GM21360 (cell line): ENCODE measurements around the gene PPM1F.
"Not testable (repeated sequence)": the region's sequence is repeated elsewhere in the genome, so short reads cannot be mapped to it uniquely, and the experiment has no call there.

ENCODE experiments used
- ATAC-seq: cut with Tn5 transposase; IDR thresholded peaks from one replicate; pipeline ENCODE4 v1.9.1; 2021; ENCODE audit warnings: mild to moderate bottlenecking, moderate library complexity; ENCODE audit not compliant: unreplicated experiment

Gene PPM1F

DNA sequence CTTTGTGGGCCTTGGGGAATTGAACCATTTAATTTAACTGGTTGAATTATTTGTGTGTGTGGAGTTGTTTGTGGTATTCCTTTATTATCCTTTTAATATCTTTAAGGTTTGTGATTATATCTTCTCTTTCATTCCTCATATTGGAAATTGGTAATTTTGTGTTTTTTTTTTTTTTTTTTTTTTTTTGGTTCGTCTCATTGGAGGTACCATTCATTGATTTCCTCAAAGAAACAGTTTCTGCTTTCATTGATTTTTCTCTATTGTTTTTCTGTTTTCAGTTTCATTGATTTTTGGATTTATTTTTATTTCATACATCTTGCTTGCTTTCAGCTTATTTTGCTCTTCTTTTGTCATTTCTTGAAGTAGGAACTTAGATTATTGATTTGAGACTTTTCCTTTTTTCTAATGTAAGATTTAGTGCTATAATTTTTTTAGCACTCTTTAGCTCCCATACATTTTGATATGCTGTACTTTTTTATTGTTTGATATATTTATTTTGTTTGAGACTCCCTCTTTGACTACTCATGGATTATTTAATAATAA, 54.2 kb downstream of the PPM1F start:
- ATAC-seq = no peak

DNA sequence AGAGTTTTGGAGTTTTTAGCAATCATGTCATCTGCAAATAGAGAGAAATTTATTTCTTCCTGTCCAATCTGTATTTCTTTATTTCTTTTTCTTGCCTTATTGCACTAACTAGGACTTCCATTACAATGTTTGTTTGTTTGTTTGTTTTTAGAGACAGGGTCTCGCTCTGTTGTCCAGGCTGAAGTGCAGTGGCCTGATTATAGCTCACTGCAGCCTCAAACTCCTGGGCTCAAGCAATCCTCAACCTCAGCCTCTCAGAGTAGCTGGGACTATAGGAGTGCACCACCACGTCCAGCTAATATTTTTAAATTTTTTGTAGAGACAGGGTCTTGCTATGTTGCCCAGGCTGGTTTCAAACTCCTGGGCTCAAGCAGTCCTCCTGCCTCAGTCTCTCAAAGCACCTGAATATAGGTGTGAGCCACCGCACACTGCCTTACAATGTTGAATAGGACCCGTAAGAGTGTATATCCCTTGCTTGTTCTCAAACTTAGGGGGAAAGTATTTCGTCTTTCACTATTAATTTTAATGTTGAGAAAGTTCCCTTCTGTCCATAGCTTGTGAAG, 55.6 kb downstream of the PPM1F start:
- ATAC-seq = no peak

DNA sequence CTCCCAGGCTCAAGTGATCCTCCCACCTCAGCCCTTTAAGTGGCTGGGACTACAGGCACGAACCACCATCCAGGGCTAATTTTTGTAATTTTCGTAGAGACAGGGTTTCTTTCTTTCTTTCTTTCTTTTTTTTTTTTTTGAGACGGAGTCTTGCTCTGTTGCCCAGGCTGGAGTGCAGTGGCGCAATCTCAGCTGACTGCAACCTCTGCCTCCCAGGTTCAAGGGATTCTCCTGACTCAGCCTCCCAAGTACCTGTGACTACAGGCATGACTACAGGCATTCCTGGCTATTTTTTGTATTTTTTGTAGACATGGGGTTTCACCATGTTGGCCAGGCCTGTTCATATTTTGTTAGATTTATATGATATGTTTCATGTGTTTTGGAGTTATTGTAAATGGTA, 56.4 kb downstream of the PPM1F start:
- not testable (repeated sequence) for ATAC-seq

DNA sequence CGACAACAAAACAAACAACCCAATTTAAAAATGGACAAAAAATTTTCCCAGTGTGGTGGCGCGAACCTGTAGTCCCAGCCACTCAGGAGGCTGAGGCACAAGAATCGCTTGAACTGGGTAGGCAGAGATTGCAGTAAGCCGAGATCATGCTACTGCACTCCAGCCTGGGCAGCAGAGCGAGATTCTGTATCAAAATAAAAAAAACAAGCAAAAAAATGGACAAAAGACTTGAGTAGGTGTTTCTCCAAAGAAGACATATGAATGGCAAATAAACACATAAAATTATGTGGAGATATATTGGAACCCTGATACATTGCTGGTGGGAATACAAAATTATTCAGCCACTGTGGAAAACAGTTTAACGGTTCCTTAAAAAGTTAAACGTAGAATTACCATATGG, 57.8 kb downstream of the PPM1F start:
- no peak for ATAC-seq

DNA sequence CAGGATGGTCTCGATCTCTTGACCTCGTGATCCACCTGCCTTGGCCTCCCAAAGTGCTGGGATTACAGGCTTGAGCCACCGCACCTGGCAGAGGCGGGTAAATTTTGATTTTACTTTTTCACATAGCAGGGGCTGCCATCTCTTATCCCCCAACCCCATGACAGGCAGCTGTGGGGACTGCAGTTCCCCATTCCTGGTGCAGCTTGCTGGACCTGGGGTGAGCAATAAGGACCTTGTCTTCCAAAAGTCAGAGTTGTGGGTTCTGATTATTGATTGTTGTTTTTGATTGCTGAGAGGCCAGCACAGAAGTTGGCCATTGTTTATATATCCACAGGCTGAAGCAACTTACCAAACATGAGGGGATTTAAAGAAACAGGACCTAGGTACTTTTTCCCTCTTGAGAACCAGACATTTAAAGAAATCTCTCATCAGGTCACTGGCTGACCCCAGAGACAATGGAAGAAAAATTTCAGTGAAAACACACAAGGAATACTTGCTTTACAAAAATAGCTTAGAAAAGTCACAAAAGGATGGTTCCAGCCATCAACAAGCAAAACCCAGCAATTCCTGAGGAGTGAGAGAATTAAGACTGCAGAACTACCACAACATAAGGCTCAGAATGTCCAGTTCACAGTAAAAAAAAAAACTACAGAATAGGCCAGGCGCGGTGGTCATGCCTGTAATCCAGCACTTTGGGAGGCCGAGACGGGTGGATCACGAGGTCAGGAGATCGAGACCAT, 63.2 kb downstream of the PPM1F start:
- ATAC-seq = no peak

DNA sequence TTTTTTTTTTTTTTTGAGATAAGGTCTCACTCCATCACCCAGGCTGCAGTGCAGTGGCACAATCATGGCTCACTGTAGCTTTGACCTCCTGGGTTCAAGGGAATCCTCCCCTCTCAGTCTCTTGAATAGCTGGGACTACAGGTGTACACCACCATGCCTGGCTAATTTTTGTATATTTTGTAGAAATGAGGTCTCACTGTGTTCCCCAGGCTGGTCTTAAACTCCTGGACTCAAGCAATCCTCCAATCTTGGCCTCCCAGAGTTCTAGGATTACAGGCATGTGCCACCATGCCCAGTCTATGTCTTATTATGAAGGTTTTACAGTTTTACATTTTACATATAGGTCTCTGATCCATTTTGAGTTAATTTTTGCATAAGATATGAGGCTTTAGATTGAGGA, 64.8 kb downstream of the PPM1F start:
- no peak for ATAC-seq

DNA sequence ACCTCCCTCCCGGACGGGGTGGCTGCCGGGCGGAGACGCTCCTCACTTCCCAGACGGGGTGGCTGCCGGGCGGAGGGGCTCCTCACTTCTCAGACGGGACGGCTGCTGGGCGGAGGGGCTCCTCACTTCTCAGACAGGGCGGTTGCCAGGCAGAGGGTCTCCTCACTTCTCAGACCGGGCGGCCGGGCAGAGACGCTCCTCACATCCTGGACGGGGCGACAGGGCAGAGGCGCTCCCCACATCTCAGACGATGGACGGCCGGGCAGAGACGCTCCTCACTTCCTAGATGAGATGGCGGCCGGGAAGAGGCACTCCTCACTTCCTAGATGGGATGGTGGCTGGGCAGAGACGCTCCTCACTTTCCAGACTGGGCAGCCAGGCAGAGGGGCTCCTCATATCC, 68.7 kb downstream of the PPM1F start:
- ATAC-seq = not testable (repeated sequence)

DNA sequence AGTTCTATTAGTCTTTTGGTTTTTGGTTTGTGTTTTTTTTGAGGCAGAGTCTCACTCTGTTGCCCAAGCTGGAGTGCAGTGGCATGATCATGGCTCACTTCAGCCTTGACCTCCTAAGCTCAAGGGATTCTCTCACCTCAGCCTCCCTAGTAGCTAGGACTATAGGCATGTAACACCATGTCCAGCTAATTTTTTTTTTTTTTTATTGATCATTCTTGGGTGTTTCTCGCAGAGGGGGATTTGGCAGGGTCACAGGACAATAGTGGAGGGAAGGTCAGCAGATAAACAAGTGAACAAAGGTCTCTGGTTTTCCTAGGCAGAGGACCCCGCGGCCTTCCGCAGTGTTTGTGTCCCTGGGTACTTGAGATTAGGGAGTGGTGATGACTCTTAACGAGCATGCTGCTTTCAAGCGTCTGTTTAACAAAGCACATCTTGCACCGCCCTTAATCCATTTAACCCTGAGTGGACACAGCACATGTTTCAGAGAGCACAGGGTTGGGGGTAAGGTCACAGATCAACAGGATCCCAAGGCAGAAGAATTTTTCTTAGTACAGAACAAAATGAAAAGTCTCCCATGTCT, 69.8 kb downstream of the PPM1F start:
- ATAC-seq = not testable (repeated sequence)

DNA sequence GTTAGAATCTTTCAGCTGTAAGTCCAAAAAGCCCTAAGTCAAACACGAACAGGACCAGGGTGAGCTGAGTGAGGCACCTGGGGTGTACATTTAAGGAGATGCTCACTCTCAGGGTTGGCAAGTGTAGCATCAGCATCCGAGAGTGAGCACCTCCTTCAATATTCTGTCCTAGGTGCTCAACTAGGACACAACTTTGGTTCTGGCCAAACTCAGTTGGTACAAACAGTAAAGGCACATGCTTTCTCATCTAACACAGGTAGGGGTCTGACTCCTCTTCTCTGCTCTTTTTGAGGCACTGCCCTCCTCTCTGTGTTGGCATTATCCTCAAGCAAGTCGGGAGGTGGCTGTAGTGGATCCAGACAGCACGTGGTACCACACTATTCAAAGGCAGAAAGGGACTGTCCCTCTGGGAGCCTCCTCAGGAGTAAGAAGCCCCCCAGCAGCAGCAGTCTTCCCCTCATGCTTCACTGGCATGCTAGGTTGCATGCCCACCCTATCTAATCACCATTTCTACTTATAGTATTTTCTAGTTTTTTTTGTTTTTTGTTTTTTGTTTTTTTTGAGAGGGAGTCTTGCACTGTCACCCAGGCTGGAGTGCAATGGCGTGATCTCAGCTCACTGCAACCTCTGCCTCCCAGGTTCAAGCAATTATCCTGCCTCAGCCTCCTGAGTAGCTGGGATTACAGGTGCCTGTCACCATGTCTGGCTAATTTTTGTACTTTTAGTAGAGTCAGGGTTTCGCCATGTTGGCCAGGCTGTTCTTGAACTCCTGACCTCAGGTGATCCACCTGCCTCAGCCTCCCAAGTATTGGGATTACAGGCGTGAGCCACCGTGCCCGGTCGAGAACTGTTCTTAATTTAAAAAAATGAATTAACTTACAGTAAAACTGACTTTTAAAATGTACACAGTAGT, 70.6 kb downstream of the PPM1F start:
- ATAC-seq = no peak

DNA sequence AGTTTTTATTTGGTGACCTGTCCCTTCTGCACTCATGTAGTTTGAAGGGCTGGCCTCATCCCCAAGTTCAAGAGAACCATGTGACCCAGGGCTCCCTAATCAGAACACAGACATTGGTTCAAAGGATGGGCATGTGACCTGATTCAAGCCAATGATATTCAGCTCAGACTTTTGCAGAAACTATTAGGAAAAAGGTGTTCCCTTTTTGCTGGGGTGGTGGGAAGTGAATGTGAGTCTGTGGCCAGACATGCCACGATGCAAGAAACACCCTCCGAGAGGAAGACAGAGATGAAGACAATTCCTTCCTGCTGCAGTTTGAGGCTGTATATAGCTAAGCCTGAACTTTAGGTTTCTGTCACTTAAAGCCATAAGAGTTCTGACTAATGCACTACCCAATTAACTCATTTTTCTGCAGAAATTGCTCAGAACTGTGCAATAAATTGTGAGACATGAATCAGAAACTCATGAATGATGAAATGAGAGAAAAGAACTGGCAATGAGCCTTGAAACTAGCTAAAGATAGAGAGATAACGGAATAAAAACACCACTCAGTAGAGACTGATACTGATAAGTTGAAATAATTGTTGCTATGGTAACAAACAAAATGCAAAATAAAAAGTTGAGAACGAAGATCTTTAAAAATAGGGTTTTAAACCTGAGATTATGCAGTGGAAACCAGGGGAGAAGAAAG, 76.0 kb downstream of the PPM1F start:
- ATAC-seq = no peak

DNA sequence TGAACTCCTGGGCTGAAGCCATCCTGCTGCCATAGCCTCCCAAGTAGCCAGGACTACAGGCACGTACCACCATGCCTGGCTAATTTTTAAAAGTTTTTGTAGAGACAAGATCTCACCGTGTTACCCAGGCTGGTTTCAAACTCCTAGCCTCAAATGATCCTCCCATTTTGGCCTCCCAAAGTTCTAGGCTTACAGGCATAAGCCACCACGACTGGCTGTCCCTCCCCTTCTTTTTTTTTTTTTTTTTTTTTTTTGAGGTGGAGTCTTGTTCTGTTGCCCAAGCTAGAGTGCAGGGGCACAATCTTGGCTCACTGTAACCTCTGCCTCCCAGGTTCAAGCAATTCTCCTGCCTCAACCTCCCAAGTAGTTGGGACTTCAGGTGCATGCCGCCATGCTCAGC, 77.7 kb downstream of the PPM1F start:
- ATAC-seq = not testable (repeated sequence)

DNA sequence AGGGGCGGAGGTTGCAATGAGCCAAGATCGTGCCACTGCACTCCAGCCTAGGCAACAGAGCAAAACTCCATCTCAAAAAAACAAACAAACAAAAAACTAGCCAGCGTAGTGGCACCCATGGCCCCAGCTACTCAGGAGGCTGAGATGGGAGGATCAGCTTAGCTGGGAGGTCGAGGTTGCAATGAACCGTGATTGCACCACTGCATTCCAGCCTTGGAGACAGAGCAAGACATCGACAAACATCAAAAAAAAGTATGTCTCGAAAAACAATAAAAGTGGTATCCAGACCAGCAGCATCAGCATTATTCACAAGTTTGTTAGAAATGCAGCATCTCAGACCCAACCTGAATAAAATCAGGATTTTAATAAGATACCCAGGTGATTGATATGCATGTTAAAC, 79.0 kb downstream of the PPM1F start:
- ATAC-seq = no peak

DNA sequence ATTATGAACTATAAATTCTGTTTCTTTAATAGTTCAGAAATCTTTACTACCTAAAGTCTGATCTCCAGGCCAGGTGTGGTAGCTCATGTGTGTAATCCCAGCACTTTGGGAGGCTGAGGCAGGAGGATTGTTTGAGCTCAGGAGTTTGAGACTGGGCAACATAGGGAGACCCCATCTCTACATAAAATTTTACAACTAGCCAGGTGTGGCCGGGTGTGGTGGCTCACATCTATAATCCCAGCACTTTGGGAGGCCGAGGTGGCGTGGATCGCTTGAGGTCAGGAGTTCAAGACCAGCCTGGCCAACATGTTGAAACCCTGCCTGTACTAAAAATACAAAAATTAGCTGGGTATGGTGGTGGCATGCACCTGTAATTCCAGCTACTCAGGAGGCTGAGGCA, 79.9 kb downstream of the PPM1F start:
- not testable (repeated sequence) for ATAC-seq
